Measurements from ENCODE around the gene CFL1. TPM values are rescaled to one million over a fixed set of nuclear protein-coding genes. Genes with fewer than 3 reads are reported as not detected.

The CFL1 gene
- total RNA-seq, 1 experiment from 2014 or later: 611 TPM

DNA sequence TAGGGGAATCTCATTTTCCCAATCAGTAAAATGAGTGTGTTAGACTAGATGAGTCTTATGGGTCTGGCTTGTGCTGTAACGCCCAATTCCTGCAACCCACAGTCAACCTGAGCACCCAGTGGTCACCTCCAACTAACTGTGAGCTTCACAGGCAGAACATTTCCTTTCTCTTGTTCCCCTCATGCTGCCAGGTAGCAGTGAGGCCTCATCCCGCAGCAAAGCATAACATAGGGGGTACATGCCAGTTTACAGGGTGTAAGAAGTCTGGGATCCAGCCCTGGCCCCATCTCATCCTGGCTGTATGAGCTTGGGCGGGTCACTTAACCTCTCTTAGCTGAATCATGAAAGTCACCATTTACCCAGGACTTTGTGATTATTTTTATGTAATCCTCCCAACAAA, 10.9 kb upstream of the CFL1 start:
- Mint-ChIP-seq H3K27ac (ENCODE audit: low read depth, unreplicated experiment) (no peak overlapping the region), H3K4me3 (ENCODE audit: unreplicated experiment) (no peak overlapping the region), H3K27me3 (ENCODE audit: insufficient read depth, unreplicated experiment) (no peaks in the 10 kb centered on the region), H3K4me1 (ENCODE audit: insufficient read depth, unreplicated experiment) (peaks cover 7% of the 10 kb centered on the region), H3K36me3 (ENCODE audit: insufficient read depth, unreplicated experiment) (peaks cover 22% of the 10 kb centered on the region), H3K9me3 (ENCODE audit: unreplicated experiment) (no peaks in the 10 kb centered on the region)
- DNase-seq (ENCODE audit: unreplicated experiment): no peak
- ChIA-PET CTCF (interaction anchor here (0.7 to 4.5 kb wide), 5 partner anchors 9 to 506 kb away, joined by 3 to 41 read pairs (median 3); partner anchors contain the start of gene MUS81), POLR2A (interaction anchor here (1.0 to 4.6 kb wide), 5 partner anchors 9 to 285 kb away, joined by 3 to 57 read pairs (median 4); partner anchors contain the start of genes CCDC85B, CFL1, FIBP and MUS81)
- intact Hi-C loops (cut with micrococcal nuclease): no loop called here
- no TSS peak for BruUV-seq (replicated peaks)
- no peak for TF ChIP-seq CTCF (IDR thresholded peaks at IDR 0.05; ENCODE audit: unreplicated experiment)

GRCh38 chr11:65868076-65868667, 10.2 kb upstream of the CFL1 start:
- no peaks in the 10 kb centered on the region for H3K27me3 Mint-ChIP-seq (ENCODE audit: insufficient read depth, unreplicated experiment)
- peaks cover 4% of the 10 kb centered on the region for H3K4me1 Mint-ChIP-seq (ENCODE audit: insufficient read depth, unreplicated experiment)
- no peak for TF ChIP-seq CTCF (IDR thresholded peaks at IDR 0.05; ENCODE audit: unreplicated experiment)
- no peaks in the 10 kb centered on the region for H3K9me3 Mint-ChIP-seq (ENCODE audit: unreplicated experiment)
- no peak overlapping the region for H3K4me3 Mint-ChIP-seq (ENCODE audit: unreplicated experiment)
- H3K27ac Mint-ChIP-seq (ENCODE audit: low read depth, unreplicated experiment): no peak overlapping the region
- ChIA-PET CTCF (interaction anchor here (1.2 to 4.5 kb wide), 3 partner anchors 8 to 18 kb away, joined by 3 to 41 read pairs (median 6); partner anchors contain the start of gene MUS81), POLR2A (interaction anchor here (1.0 to 4.6 kb wide), 4 partner anchors 9 to 52 kb away, joined by 3 to 57 read pairs (median 15); partner anchors contain the start of genes CCDC85B, CFL1, FIBP and MUS81)
- DNase-seq (ENCODE audit: unreplicated experiment): no peak
- BruUV-seq (replicated peaks): no TSS peak
- peaks cover 29% of the 10 kb centered on the region for H3K36me3 Mint-ChIP-seq (ENCODE audit: insufficient read depth, unreplicated experiment)
- intact Hi-C loops (cut with micrococcal nuclease): no loop called here

GRCh38 chr11:65867284-65868071, 9.5 kb upstream of the CFL1 start:
- CTCF ChIA-PET: interaction anchor here (0.8 to 1.3 kb wide), 2 partner anchors 17 to 20 kb away, joined by 3 to 4 read pairs; partner anchors contain the start of gene FIBP

More at GRCh38 chr11:65867284-65868071, 9.5 kb upstream of the CFL1 start:
- no peaks in the 10 kb centered on the region for H3K9me3 Mint-ChIP-seq (ENCODE audit: unreplicated experiment)
- intact Hi-C loops (cut with micrococcal nuclease): no loop called here
- DNase-seq (ENCODE audit: unreplicated experiment): no peak
- TF ChIP-seq CTCF (IDR thresholded peaks at IDR 0.05; ENCODE audit: unreplicated experiment): no peak
- no peaks in the 10 kb centered on the region for H3K27me3 Mint-ChIP-seq (ENCODE audit: insufficient read depth, unreplicated experiment)
- H3K4me3 Mint-ChIP-seq (ENCODE audit: unreplicated experiment): no peak overlapping the region
- POLR2A ChIA-PET: interaction anchor here (0.8 kb wide), 1 partner anchor 9 kb away, joined by 4 read pairs; the partner anchor contains the start of gene CFL1
- H3K4me1 Mint-ChIP-seq (ENCODE audit: insufficient read depth, unreplicated experiment): peaks cover 6% of the 10 kb centered on the region
- no peak overlapping the region for H3K27ac Mint-ChIP-seq (ENCODE audit: low read depth, unreplicated experiment)
- no TSS peak for BruUV-seq (replicated peaks)
- H3K36me3 Mint-ChIP-seq (ENCODE audit: insufficient read depth, unreplicated experiment): peaks cover 29% of the 10 kb centered on the region
